Glomerular visceral epithelial cell (primary cell): Measurements from ENCODE around the gene CITED2.
A peak's percentile ranks its signal among the peaks of the same experiment; 100 is the strongest.
"Not testable (repeated sequence)": the region's sequence is repeated elsewhere in the genome, so short reads cannot be mapped to it uniquely, and the experiment has no call there.

ENCODE experiments used
- DNase-seq: peaks from one replicate; pipeline ENCODE4 v3.0.0-alpha.2; 2016; ENCODE audit errors: extremely low spot score

Gene CITED2

DNA sequence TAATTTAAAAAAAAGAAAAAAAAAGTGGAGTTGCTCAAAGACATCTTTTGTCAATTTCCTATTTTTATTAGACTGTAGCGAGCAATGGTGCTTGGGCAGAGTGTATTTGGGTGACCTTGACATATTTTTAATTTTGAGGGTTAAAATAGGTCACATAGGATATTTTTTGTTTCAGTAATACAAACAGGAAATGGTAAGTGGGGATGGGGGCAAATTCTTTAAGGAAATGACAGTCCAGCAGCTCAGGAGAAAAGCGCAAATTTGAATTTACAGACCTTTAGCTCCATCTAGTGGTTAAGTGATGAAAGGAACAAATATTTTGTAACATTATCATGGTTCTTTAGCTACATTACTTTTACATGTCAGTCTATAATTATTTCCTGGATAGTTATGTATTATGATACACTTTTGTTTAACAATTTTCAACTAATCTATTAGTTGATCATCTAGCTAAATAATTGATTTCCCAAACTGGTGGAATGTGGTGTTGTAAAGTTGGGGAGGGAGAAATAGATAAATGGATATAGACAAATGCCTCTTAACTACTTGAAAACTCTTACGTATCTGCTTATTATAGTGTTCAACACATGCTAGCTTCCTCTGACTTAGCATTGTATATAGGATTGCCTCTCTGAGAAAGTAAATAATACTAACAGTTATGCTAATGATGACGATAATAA is 10.0 kb downstream of the CITED2 start:
- peak; percentile 51 for DNase-seq

DNA sequence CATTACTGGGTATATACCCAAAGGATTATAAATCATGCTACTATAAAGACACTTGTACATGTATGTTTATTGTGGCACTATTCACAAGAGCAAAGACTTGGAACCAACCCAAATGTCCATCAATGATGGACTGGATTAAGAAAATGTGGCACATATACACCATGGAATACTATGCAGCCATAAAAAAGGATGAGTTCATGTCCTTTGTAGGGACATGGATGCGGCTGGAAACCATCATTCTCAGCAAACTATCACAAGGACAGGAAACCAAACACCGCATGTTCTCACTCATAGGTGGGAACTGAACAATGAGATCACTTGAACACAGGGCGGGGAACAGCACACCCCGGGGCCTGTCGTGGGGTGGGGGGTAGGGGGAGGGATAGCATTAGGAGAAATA is 10.7 kb downstream of the CITED2 start:
- DNase-seq = not testable (repeated sequence)

DNA sequence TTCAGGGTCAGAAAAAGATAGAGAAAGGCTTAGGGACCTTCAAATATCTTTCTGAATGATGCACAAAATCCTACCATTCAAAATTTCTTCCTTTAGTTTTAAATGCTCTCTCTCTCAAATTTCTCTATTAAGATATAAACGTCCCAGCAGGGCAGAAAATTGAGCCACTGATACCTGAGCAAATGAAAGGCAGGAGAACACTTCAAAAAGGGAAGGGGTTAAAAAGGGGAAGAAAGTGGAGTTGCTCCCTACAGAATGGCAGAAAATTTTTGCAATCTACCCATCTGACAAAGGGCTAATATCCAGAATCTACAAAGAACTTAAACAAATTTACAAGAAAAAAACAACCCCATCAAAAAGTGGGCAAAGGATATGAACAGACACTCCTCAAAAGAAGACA is 11.3 kb downstream of the CITED2 start:
- DNase-seq = not testable (repeated sequence)

DNA sequence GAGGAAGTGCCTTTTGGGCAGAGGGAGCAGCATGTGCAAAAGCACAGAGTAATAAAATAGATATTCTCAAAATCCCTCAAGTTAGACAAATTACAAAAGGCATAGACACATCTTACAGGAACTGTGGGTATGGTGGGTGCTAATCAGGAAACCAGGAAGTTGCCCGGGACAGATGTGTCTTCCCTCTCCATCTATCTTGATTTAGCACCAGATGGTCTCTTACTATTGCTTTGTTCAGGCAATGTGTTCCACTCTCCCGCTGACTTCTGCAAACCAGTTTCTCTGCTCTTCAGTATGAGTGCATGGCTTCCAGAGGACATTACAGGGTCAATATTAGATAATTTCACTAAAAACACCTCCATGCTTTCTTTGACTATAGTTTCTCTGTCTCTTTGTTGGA is 13.2 kb downstream of the CITED2 start:
- DNase-seq = no peak

DNA sequence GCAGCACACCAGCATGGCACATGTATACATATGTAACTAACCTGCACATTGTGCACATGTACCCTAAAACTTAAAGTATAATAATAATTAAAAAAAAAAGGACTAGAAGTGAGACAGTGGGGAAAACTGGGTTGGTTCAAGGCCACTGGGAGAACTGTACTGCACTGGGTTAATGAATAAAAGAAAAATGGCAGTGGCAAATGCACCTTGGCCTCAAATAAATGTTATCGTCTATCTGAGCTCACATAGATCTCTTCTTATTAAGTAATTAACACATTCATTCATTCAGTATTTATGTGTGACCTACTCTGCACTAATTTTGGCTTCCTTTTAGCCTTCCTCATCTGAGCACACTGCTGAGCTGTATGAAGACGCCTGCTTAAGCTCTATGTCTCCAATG is 17.5 kb downstream of the CITED2 start:
- no peak for DNase-seq

DNA sequence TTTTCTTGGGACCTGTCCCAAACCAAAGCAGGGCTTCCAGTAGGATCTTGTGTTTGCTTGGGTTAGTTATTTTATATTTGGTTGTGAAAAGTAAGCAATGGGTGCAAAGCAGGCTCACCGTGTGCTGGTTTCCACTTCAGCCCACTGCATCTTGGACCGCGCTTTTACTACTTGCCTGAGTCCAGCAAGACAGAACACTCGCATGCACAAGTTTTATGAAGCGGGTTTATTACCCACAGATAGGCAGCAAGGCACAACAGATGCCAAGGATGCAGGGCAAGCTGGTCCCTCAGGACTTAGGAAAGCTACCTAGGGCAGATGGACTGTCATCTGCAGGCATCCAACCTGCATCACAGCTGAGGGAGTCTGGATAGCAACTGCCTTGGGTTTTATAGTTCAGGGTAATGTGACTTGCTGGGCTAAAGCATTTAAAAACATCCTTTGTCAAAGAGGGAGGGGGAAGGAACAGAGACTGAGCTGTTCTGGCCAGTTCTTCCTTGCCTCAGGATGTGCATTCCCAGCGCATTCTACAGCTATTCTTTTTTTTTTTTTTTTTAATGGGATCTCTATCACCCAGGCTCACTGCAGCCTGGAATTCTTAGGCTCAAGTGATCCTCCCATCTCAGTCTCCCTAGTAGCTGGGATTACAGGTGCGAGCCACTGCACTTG is 18.5 kb downstream of the CITED2 start:
- no peak for DNase-seq

DNA sequence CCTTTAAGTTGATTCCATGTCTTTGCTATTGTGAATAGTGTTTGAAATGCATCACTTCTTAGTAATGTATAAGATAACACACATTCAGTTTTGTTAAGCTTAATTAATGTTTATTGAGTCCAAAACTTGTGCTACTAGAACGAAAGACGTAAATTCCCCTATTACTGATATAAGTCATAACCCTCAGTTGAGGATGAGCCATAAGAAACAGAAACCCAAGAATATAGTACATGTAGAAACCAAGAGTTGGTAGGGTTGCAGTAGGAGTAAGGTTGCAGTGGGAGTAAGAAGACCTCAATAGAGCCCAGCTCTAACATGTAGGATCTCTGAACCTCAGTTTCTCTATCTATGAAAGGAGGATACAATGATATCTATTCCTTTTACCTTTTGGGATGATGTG is 19.3 kb downstream of the CITED2 start:
- no peak for DNase-seq

DNA sequence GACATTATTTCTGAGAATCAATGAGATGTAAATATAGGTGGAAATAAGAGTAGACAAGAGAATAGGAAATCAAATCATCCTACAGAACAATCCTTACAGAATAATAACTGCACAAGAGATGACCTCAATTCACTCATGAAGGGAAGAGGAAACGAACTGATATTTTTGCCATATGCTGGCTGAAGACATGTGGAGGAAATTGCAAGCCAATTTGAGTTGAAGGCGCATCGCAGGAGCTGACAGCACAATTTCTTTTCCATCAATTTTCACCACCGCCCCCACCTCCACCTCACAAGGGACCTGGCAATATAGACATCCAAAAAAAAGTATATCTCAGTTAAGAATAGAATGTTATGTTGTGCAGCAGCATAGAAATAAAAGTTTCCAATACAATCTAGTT is 20.3 kb downstream of the CITED2 start:
- no peak for DNase-seq

DNA sequence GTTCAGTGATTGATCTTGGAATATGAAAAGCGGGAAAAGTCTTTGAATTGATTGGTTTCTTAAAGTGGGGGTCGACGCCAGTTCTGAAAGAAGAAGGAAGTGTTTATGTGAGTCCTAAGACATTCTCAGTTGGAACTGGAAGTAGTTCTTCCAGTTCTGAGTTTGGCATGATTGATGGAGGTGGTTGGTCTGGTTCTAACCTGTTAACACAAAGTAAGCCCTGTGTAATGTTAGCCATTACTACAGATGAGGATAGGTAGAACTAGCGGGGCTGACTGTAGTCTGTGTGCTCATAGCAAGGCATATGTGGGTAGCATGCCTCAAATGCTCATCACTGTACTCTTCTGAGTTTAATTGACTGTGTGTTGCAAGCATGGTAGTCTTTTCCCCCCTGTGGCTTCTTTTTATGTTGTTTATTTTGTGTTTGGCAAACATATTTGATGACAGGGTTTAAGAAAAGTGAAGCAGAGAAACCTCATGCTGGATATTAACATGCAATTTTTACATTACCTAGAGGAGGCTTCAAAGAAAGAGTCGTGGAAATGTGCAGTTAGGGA is 24.9 kb downstream of the CITED2 start:
- DNase-seq = no peak

DNA sequence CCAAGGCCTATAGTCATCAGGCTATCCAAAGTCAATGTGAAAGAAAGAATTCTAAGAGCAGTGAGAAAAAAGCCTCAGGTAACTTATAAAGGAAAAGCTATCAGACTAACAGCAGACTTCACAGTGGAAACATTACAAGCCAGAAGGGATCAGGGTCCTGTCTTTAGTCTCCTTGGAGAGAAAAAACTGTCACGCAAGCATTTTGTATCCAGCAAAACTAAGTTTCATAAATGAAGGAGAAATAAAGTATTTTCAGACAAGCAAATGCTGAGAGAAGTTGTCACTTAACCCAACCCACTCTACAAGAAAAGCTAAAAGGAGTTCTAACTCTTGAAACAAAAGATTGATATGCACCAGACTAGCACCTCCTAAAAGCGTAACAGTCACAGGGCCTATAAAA is 28.1 kb downstream of the CITED2 start:
- no peak for DNase-seq

DNA sequence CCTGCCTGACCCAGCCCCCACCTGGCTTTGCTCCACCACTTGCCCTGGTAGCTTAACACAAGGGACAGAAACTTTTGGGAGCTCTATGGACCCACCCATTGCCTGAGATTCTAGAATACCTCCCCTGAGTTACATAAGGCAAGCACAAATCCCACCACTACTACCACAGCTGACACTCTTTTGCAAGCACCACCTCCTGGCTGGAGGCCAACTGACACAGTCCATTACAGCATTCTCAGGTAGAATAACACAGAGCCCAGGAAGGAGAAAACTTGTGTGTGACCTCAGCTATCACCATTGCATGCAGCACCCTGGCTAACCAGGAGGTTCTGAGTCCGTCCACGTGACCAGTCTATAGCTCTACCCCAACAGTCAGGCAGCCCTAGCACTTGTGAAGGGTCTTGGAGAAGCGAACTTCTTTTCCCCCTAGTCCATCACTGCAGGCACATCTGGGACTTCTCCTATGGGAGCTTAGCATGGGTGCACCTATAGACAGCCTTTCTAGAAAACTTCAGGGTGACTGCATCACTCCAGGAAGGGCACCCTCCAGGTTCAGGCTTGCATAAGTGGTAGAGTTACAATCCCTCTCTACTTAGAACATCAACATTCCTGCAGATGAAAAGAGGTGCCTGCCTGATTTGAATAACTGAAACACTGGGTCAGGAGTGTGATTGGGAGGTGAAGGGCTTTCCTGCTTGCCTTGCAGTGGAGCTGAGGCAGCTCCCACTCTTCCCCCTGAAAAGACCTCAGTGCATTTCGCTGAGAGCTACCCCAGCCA is 30.1 kb downstream of the CITED2 start:
- no peak for DNase-seq

DNA sequence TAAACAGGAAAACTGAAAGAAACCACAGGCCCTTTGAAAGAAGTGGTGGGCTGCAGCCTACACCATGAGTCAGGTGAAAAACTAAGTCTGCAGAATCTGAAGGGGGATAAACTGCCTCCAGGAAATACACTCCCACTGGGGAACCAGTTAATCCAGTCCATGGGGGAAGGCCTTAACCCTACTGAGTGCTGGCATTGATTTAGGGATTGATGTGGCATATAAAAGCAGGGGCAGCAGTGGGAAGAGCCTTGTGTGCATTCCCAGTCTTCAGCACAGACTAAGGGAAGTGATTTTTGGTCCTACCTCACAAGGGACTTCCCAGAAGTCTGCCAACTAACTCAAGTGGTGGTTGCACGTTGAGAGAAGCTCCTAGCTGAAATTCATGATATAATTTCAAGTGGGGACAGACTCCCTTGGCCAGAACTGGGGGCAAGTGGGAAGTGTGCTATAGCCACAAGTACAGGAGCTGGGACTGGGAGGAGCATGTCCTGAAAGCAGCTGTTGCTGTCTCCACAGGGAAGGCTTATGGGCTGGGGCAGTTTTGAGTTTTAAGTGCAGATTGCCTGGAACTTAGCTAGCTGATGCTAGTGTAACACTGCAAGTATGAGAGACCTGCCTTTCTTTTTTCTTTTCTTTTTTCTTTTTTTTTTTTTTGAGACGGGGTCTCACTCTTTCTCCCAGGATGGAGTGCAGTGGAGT is 31.2 kb downstream of the CITED2 start:
- DNase-seq = no peak

DNA sequence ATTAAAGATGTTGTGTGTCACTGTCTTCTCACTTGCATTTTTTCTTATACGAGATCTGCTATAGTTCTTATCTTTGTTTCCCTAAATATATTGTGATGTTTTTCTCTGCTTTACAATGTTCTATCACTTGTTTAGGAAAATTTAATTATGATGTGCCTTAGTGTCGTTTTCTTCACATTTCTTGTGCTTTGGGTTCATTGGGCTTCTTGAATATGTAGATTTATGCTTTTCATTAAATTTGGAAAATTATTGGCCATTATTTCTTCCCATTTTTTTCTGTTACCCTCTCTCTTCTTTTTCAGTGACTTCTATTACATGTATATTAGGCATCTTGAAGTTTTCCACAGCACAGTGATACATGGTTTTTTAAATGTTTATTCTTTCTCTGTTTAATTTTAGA is 33.4 kb downstream of the CITED2 start:
- DNase-seq = no peak

DNA sequence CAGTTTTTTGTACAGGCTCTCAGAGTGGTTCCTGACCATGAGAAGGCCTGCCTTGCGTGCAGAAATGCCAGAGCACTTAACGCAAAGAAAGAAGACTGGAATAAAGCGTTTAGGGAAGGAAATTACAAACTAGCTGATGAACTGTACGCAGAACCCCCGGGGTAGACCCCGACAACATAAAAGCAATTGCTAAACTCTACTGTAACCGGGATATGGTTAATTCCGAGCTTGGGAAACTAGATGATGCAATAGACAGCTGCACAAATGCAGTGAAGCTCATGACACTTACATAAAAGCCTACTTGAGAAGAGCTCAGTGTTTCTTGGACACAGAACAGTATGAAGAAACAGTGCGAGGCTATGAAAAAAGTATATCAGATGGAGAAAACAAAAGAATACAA is 35.7 kb downstream of the CITED2 start:
- no peak for DNase-seq

DNA sequence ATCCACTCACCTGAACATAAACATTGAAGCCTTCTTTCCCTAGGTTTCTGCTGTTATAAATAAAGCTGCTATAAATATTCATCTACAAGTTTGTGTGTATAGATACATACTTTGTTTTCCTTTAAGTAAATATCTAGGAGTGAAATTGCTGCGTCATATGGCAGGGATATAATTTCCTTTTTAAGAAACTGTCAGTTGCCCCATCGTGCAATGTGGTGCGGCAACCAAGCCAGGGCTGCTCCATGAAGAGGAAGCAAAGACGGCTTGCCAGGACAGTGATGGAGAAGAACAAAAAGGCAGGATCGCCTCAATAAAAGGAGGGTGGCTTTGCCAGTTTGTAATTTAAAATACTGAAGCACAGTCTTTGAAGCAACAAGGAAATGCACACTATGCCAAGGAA is 36.6 kb downstream of the CITED2 start:
- no peak for DNase-seq

DNA sequence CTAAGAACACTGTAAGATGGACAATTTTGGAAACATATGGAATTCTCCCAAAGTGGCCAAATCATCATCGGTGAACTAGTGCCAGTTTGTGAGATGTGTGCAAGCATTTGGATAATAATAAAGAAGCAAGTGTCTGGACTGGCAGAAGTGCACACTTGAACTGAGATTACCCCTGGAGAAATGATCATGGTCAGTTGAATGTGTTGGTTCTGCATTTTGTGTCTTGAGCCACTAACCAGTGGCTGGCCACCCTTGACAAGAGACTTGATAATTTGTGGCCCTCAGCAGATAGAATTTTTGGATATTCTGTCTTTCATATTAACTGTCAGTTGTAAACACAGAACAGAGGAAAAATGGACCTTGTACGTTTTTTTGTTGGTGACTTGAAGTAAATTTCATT is 37.4 kb downstream of the CITED2 start:
- DNase-seq = no peak

DNA sequence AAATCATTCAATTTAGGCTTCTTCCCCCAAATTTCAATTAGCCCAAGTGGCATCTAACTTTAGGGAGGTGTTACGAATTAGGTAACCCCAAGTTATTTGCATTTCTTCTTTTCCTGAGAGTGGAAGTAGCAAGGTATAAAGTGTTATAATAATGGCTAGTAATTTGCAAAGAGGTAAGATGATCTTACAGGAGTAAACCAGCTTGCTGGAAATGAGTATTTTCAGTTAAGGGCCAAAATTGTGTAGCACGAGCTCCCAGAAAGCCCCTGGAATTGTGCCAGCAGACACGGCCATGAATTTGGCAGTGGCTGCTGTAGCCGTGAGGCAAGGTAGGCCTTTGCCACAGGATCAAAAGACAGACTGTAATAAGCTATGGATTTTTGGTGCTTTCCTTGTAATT is 38.0 kb downstream of the CITED2 start:
- no peak for DNase-seq

DNA sequence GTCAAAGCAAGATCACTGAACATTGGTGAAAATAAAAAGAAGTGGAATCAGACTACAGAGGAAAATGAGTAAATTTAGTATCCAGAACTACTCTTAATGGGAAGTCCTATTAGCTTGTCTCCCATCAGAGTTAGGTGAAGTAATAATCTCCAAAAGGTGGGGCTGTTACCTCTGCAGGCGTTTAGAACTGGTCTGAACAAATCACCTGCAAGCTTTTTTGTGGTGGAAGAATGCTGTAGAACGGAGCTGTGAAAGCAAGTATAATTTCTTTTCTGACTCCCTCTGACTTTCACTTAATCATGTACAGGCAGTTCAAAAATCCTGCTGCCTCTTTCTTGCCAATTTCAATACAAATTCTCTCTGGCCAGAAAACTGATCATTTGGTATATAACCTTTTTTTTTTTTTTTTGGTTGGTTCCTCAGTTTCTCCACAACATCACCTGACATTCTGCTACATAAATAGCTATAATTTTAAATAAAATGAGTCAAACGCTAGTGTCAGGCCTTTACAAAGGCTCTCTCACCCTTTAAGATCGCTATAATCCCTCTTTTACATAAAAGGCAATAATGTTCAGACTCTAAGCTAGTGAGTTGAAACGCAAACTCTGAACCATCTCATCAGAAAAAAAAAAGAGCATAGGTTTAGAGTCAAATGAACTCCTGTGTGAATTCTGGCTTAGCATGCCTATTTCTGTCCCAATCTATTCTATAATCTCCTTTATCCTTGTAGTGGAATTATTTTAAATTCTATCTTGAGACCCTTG is 38.8 kb downstream of the CITED2 start:
- no peak for DNase-seq

DNA sequence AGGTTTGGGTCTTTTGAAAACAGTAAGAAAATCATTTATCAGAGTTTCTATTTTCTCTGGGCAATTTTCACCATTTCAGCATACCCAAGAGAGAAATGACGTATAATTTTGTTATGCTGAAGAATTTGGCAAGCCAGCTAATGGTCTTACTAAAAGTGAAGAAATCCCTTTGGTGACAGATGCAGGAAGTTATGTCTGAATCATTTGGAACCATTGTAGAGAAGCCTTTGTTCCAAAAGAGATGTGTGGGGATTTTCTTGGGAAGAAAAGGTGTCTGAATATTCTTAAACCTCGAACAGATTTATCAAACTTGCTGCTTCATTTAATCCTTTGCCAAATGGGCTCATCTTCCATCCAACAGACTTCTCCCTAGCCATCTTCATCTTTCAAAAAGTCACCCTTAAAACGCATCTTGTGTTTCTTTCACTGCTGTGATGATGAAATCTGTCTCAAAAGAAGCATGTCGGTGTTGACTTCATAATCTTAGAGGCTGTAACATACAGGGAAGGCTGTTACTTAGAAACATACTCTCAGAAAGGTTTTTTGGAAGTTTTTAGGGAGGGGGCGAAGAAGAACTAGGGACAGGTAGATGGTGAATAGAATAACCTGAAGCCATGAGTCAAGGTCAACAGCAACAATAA is 39.5 kb downstream of the CITED2 start:
- DNase-seq = peak; percentile 7

DNA sequence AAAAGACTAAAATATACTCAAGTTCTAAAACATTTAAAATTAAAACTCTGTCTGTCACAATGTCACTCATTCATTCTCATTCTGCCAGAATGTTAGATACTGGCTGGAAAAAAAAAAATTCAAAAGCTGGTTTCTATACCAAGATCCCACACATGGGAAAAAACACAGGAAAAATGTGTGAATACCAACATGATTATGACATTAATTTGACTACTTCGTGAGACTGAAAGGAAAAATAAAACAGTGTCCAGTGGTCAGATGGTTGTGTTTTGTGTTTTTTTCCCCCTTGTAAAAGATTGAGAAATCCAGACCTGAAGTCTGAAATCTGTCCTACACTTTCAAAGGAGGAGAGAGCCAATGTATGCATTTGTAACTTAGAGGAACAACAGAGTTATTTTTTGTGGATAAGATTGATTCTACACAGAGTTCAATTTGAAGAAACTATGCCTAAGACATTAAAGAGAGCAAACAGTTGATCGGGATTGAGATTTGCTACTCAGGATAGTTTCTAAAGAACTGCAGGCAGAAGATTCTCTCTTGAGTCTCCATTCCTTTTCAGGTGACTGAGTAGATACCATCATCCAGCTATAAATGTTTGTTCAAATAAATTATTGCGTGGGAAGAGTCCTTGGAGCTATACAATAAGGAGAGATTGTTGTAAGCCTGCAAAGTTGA is 43.5 kb downstream of the CITED2 start:
- DNase-seq = no peak
